NT2/D1 (cell line): ENCODE data around the gene CDK14.

Source experiments
- DNase-seq: peaks from one replicate; pipeline ENCODE4 v3.0.0-alpha.2; 2011; ENCODE audit warnings: low read depth, low spot score
- H3K27me3 ChIP-seq: 2 replicates; pipeline ENCODE4 v1.6.0; 2011; ENCODE audit warnings: mild to moderate bottlenecking; ENCODE audit not compliant: insufficient read length, insufficient read depth
- H3K36me3 ChIP-seq: 2 replicates; pipeline ENCODE4 v1.6.1; 2011; ENCODE audit warnings: mild to moderate bottlenecking, low read length, mixed read lengths; ENCODE audit not compliant: insufficient read depth, insufficient read length
- H3K4me1 ChIP-seq: 2 replicates; pipeline ENCODE4 v1.5.1; 2011; ENCODE audit not compliant: insufficient read depth, insufficient read length
- H3K4me3 ChIP-seq: 2 replicates; pipeline ENCODE4 v1.5.1; 2011; ENCODE audit warnings: low read depth; ENCODE audit not compliant: insufficient read length
- H3K9ac ChIP-seq: 2 replicates; pipeline ENCODE4 v1.6.0; 2011; ENCODE audit warnings: low read depth; ENCODE audit not compliant: insufficient read length
- H3K9me3 ChIP-seq: 2 replicates; pipeline ENCODE4 v1.5.1; 2011; ENCODE audit warnings: mild to moderate bottlenecking, low read length; ENCODE audit not compliant: insufficient read depth
- SUZ12 ChIP-seq: IDR thresholded peaks from 2 replicates; pipeline ENCODE4 v1.6.1; 2011; ENCODE audit not compliant: insufficient read length, insufficient read depth; ENCODE audit errors: extremely low read depth
- YY1 ChIP-seq: IDR thresholded peaks from 2 replicates; pipeline ENCODE4 v1.6.1; 2011; ENCODE audit not compliant: insufficient read length, insufficient read depth
- ZNF274 ChIP-seq: IDR thresholded peaks from 2 replicates; pipeline ENCODE4 v1.6.1; 2011; ENCODE audit warnings: mild to moderate bottlenecking, low read depth, low read length

The CDK14 gene

DNA sequence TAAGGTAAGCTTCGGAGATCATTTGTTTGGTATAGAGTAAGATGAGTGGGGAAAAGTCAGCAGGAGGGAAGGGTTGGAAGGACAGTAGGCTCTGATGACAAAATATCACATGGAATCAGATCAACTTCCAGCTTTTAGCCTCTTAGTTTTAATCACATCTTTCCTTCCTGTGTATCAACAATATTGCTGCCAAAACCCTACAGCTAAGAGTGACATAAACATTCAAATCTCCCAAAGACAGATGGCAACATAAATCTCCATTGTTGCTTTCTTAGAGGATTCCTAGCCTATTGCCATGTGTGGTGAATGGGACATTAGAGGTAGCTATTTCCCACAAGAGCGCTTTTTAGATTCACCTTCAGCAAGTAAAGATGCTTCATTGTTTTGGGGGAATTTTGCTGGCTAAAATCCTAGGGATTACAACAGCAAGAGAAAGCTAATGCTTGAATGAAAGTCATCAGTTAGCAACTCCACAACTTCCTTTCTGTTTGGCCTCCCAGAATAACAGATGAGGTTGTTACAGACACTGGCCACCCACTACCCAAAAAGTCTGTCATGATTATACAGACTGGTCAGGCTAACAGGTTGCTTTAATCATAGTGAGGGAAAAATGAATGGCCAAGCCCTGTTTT, 632.9 kb downstream of the CDK14 start:
- Histone ChIP-seq H3K27me3 (no peaks in the 10 kb centered on the region), H3K9me3 (no peaks in the 10 kb centered on the region), H3K36me3 (no peaks in the 10 kb centered on the region), H3K4me1 (no peaks in the 10 kb centered on the region), H3K9ac (no peak overlapping the region), H3K4me3 (no peak overlapping the region)
- no peak for DNase-seq
- TF ChIP-seq YY1, result no peak
- no peak for TF ChIP-seq ZNF274
- TF ChIP-seq SUZ12, result no peak

- TF ChIP-seq SUZ12 (no peak), YY1 (no peak), ZNF274 (no peak)
- no peaks in the 10 kb centered on the region for H3K27me3 ChIP-seq
Observed at GRCh38 chr7:91230100-91230499, 634.0 kb downstream of the CDK14 start.

DNA sequence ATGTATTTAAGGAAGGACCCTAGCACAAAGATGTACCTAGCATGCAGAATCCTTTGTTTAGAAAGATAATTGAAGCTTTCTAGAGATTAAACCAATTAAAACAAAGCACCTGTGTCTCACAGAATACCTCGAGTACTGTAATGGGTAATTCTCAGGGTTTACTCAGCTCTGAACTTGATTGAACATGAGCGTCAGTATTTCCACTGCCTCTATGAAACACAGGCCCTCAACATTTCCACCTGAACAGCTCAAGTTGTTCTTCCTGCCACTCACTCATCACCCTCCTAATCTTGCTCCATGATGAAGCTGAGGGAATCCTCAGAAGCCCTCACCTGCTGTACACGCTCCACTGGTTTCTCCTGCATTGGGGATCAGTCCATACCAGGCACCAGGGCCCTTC, 634.4 kb downstream of the CDK14 start:
- Histone ChIP-seq H3K36me3 (no peaks in the 10 kb centered on the region), H3K4me3 (no peak overlapping the region), H3K9ac (no peak overlapping the region), H3K9me3 (no peaks in the 10 kb centered on the region), H3K27me3 (no peaks in the 10 kb centered on the region), H3K4me1 (no peaks in the 10 kb centered on the region)
- no peak for DNase-seq
- TF ChIP-seq SUZ12 (no peak), YY1 (no peak), ZNF274 (no peak)

More at GRCh38 chr7:91230100-91230499, 634.0 kb downstream of the CDK14 start:
- Histone ChIP-seq H3K9ac (no peak overlapping the region), H3K9me3 (no peaks in the 10 kb centered on the region), H3K4me1 (no peaks in the 10 kb centered on the region), H3K4me3 (no peak overlapping the region), H3K36me3 (no peaks in the 10 kb centered on the region)
- no peak for DNase-seq

DNA sequence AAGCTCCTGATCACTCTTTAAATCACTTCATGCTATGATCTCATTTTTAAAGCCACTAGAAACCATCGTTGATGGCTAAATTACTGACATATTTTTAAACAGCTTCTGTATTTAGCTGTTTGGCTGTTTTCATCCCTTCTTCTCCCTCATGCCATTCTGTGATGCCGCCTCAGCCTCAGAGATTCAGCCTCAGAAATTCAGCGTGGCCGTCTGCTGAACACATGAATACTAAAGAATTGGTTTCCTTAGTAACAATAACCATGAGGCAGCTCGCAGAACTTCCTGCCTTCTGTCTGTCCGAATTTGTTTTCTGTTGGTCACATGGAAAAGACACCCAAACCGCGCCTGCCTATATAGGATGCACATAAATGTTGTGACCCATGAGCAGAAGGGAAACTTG, 637.1 kb downstream of the CDK14 start:
- no peak overlapping the region for H3K4me3 ChIP-seq
- no peak for DNase-seq

GRCh38 chr7:91235211-91235832, 639.2 kb downstream of the CDK14 start:
- H3K36me3 ChIP-seq, result no peaks in the 10 kb centered on the region
- no peaks in the 10 kb centered on the region for H3K4me1 ChIP-seq
- no peaks in the 10 kb centered on the region for H3K27me3 ChIP-seq
- TF ChIP-seq ZNF274 (no peak), YY1 (no peak), SUZ12 (no peak)
- no peak overlapping the region for H3K4me3 ChIP-seq
- no peak overlapping the region for H3K9ac ChIP-seq
- no peak for DNase-seq
- no peaks in the 10 kb centered on the region for H3K9me3 ChIP-seq

More for the DNA sequence above, 637.1 kb downstream of the CDK14 start:
- Histone ChIP-seq H3K9me3 (no peaks in the 10 kb centered on the region), H3K4me1 (no peaks in the 10 kb centered on the region), H3K27me3 (no peaks in the 10 kb centered on the region), H3K9ac (no peak overlapping the region), H3K36me3 (no peaks in the 10 kb centered on the region)
- TF ChIP-seq YY1 (no peak), SUZ12 (no peak), ZNF274 (no peak)

GRCh38 chr7:91239171-91239604, 643.1 kb downstream of the CDK14 start:
- Histone ChIP-seq H3K4me3 (no peak overlapping the region), H3K9ac (no peak overlapping the region), H3K36me3 (no peaks in the 10 kb centered on the region), H3K27me3 (no peaks in the 10 kb centered on the region), H3K9me3 (no peaks in the 10 kb centered on the region), H3K4me1 (no peaks in the 10 kb centered on the region)
- no peak for DNase-seq
- no peak for TF ChIP-seq ZNF274
- TF ChIP-seq SUZ12, result no peak

- no peaks in the 10 kb centered on the region for H3K36me3 ChIP-seq
- H3K4me1 ChIP-seq, result no peaks in the 10 kb centered on the region
- TF ChIP-seq SUZ12 (no peak), YY1 (no peak), ZNF274 (no peak)
- DNase-seq, result no peak
- H3K27me3 ChIP-seq, result no peaks in the 10 kb centered on the region
- H3K9ac ChIP-seq, result no peak overlapping the region
- H3K9me3 ChIP-seq, result no peaks in the 10 kb centered on the region
- no peak overlapping the region for H3K4me3 ChIP-seq
Observed at GRCh38 chr7:91239772-91240171, 643.7 kb downstream of the CDK14 start.
